ENCODE results near the gene BARX1.

BARX1 gene

DNA sequence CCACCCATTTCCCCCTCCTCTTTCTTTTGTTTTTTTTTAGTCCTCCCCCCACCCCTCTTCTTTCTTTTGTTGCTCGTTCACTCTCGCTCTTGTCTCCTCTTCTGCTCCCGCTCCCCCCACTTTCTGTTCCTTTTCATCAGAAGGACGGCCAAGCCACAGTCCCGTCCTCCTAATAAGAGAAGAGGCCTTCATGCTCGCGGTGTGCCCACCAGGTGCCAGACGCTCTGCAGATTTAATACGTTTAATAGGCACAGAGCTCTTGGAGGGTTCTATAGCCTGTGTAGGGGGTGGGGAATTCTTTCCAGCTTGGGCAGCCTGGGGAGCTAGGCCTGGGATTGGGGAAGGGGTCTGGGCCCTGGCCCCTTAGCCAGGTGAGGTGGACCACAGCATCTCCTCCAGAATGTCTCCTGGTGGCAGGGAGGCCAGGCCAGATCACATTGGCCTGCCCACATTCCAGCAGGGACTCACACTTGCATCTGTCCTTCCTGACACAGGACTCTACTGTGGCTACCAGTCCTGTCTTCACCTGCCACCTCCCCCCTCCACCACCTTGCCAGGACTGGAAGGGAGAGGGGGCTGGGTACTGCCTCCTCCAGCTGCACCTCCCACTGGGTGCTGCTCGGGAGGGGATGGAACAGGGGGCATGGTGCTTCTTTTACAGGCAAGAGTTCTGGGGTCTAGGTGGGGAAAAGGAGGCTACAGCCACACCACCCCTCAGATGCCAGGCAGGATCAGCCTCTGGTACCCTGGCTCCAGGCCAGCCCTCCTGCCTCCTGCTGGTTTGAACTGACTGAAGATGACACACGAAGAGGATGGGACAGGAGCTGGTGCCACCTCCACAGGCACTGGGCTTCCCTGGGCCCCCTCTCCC, 6.1 kb upstream of the BARX1 start:
- DNase-seq (ENCODE audit: low spot score) = no peak
- Mint-ChIP-seq H3K36me3 (ENCODE audit: low read depth) (no peaks in the 10 kb centered on the region), H3K27ac (no peak overlapping the region), H3K4me3 (peak overlapping the region; percentile 21), H3K4me1 (ENCODE audit: low read depth) (peaks cover 19% of the 10 kb centered on the region), H3K9me3 (no peaks in the 10 kb centered on the region), H3K27me3 (ENCODE audit: low read depth) (peaks cover 61% of the 10 kb centered on the region)

DNA sequence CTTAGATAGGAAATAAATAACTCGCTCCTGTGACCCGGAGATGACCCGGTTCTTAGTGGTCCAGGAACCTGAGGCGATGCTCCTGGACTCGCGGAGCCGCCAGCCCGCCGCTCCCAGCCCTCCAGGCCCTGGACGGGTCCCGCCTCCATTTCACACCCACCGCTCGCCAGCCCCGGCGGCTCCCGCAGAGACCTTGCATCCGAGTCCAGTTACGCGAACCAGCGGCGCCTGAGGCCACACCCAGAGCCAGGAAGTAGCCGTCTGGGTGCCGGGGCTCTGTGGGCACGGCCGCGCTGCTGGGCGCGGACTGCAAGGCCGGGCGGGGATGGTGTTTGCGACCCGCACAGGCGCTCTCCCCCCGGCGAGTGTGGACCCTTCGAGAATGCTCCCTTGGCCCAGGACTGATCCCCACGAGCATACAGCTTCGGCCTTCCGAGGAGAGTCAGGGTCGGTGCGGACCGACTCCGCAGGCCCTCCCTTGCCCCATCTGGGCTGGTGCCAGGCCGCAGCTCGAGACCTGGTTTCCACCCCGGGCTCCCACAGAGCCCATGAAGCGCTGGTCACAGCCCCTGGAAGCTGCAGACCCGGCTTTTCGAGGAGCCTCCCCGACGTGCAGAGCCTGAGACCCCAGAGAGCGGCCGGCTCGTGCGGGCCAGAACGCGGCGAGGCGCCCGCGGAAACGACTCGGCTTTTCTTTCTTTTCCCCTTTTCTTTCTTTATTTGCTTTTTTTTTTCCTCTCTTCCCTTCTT, 5.2 kb upstream of the BARX1 start:
- H3K27ac Mint-ChIP-seq = no peak overlapping the region
- H3K4me1 Mint-ChIP-seq (ENCODE audit: low read depth) = peaks cover 23% of the 10 kb centered on the region
- H3K9me3 Mint-ChIP-seq = no peaks in the 10 kb centered on the region
- H3K4me3 Mint-ChIP-seq = no peak overlapping the region
- peaks cover 69% of the 10 kb centered on the region for H3K27me3 Mint-ChIP-seq (ENCODE audit: low read depth)
- DNase-seq (ENCODE audit: low spot score) = no peak
- peaks cover 2% of the 10 kb centered on the region for H3K36me3 Mint-ChIP-seq (ENCODE audit: low read depth)

DNA sequence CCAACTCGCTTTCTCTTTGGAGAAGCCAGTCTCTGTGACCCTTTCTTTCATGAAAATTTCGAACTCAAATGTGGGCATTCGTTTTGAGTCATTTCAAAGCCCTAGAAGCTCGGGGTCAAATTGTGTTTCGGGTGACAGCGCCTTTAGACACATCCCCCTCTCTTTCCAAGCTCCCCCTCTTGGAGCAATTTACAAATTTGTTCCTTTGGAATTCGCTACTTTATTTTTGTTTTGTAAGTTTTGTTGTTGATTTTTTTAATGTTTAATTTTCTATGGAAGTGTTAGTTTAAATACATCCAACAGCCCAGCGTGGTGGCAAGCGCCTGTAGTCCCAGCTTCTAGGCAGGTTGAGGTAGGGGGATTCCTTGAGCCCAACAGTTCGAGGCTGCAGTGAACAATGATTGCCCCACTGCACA, 4.6 kb upstream of the BARX1 start:
- Mint-ChIP-seq H3K36me3 (ENCODE audit: low read depth) (peaks cover 3% of the 10 kb centered on the region), H3K4me1 (ENCODE audit: low read depth) (peaks cover 23% of the 10 kb centered on the region), H3K4me3 (no peak overlapping the region), H3K27me3 (ENCODE audit: low read depth) (peaks cover 71% of the 10 kb centered on the region), H3K27ac (no peak overlapping the region), H3K9me3 (no peaks in the 10 kb centered on the region)
- DNase-seq (ENCODE audit: low spot score) = no peak

DNA sequence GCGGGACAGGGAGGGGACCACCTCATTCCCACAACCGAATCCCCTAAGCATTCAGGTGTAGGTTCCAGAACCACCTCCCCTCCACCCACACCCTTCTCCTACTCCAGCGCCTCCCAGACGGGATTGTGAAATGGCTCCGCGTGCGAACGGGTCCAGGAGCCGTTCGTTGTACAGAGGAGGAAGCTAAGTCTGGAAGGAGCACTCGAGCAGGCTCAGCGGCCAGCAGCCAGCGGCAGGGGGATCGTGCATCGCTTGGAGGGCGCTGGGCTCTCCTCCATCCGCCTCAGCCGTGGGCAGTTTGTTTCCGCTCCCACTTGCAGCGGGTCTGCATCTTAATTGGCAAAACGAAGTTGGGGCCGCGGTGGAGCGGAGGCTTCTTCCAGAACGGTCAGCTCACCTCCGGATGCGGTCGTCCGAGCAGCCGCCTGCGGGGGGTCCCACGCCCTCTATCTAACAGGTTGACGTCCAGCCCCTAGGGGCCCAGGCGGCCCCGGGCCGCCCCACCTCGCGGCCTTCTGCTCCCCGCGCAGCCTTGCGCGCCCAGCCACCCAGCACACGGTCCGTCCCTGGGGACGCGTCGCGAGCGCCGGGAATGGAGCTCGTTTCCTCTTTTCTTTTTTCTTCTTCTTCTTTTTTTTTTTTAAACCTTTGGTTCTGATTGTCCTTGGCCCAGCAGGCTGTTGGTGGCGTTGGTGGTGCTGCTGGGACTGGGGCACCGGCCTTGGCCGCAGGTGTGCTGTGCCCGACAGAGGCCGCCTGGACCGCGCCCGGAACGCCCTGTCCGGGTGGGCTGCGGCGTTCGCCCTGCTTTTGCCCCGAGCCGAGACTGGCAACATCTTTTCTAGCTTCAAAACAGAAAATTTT, 3.9 kb upstream of the BARX1 start:
- Mint-ChIP-seq H3K27me3 (ENCODE audit: low read depth) (peaks cover 68% of the 10 kb centered on the region), H3K4me1 (ENCODE audit: low read depth) (peaks cover 23% of the 10 kb centered on the region), H3K9me3 (no peaks in the 10 kb centered on the region), H3K27ac (no peak overlapping the region), H3K4me3 (peak overlapping the region; percentile 64), H3K36me3 (ENCODE audit: low read depth) (peaks cover 3% of the 10 kb centered on the region)
- peak; percentile 10 for DNase-seq (ENCODE audit: low spot score)

DNA sequence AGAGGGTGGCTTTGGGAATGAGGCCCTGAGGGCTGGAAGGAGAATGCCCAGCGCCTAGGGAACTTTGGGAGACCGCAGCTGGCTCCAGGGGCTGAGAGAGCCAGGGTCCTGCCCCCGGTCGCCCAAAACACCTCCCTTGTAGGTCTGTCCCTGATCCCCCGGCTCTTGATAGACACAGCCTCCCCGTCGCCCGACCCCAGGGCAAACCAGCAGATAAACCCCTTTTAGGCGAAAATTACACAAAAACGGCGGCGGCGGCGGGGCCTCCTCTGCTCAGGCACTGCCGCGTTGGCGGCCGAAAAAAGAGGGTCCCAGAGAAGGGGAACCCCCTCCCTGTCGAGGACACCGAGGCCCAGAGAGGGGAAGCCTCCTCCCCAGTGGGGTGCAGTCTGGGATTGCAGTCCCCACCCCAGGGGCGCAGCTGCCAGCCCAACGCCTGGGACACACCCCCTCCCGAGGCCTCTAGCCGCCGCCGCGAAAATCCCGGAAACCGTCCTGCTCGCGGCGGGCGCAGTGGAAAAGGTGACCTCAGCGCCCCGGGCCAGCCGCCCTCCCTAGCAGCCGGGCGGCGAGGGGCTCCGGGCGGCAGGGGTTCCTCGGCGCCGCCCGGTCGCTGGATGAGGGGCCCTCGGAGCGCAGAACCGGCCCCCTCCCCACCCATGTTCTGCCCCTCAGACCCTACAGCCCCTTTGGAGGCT, 3.1 kb upstream of the BARX1 start:
- Mint-ChIP-seq H3K4me3 (peak overlapping the region; percentile 64), H3K27me3 (ENCODE audit: low read depth) (peaks cover 76% of the 10 kb centered on the region), H3K4me1 (ENCODE audit: low read depth) (peaks cover 29% of the 10 kb centered on the region), H3K36me3 (ENCODE audit: low read depth) (peaks cover 8% of the 10 kb centered on the region), H3K9me3 (no peaks in the 10 kb centered on the region), H3K27ac (no peak overlapping the region)
- peak; percentile 41 for DNase-seq (ENCODE audit: low spot score)

DNA sequence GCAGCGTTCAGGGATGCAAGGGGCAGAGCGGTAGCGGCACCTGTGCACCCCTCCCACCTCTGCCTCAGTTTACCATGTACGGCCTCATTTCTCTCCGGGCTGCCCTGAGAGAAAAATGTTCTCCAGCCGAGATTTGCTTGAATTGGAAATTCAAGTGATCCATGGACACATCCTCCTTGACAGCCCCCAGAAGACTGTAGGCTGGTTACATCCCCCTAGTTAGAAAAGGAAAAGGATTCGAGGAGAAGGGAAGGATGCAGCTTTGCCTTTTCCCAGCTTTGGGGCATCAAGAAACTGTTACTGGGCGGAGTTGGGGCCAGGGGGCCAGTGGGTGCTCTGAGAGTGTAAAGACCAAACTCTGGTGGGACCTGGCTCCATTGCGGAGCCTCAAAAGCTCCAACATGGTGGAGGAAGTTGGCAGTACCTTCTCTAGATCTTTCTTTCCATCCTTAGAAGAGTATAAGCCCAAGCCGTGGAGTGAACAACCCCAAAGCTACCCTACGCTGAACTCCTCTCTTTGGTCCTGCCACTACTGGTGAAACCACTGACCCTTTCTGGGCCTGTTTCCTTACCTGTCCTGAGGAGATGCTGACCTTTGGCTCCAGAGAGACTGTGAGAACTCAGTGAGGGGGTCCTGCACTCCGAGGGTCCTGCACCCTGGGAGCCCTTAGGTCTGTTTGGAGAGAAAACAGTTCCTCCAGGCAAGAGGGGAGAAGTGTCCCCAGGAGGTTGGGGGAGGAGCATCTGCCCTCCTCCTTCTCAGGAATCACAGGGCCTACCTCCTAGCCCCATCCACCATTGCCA, 1.0 kb upstream of the BARX1 start:
- no peak for DNase-seq (ENCODE audit: low spot score)
- no peak overlapping the region for H3K27ac Mint-ChIP-seq
- H3K36me3 Mint-ChIP-seq (ENCODE audit: low read depth) = peaks cover 8% of the 10 kb centered on the region
- peaks cover 25% of the 10 kb centered on the region for H3K4me1 Mint-ChIP-seq (ENCODE audit: low read depth)
- peaks cover 75% of the 10 kb centered on the region for H3K27me3 Mint-ChIP-seq (ENCODE audit: low read depth)
- peak overlapping the region; percentile 7 for H3K4me3 Mint-ChIP-seq
- no peaks in the 10 kb centered on the region for H3K9me3 Mint-ChIP-seq

DNA sequence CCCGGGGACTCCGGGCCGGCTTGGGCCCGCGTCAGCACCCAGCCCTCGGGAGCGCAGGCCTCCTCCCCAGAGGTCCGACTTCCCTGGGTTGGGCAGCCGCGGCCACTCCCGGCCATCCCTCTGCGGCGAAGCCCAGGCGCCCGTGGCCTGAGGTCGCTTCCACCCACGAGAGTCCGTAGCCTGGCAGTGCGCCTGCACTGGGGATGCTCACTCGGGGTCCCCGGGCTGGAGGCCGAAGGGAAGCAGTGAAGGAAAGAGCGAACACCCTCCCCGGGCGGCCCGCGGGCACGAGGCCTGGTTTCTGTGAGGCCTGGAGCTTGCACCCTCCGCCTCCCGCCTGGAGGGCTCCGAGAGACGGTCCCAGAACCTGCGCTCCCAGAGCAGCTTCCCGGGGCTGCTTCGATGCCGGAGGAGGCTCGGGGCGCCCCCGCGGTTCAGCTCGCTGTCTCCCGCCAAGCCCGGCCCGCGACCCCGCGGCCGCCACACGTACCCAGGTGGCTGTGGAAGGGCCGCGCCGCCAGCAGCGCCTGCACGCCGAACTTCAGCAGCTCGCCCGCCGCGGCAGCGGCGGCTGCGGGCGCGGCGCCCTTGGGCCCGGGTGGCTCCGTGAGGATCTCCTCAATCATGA, 607 bp downstream of the BARX1 start:
- Mint-ChIP-seq H3K4me3 (no peak overlapping the region), H3K9me3 (no peaks in the 10 kb centered on the region), H3K4me1 (ENCODE audit: low read depth) (peaks cover 30% of the 10 kb centered on the region), H3K27ac (no peak overlapping the region), H3K36me3 (ENCODE audit: low read depth) (peaks cover 11% of the 10 kb centered on the region), H3K27me3 (ENCODE audit: low read depth) (peaks cover 74% of the 10 kb centered on the region)
- DNase-seq (ENCODE audit: low spot score) = no peak

DNA sequence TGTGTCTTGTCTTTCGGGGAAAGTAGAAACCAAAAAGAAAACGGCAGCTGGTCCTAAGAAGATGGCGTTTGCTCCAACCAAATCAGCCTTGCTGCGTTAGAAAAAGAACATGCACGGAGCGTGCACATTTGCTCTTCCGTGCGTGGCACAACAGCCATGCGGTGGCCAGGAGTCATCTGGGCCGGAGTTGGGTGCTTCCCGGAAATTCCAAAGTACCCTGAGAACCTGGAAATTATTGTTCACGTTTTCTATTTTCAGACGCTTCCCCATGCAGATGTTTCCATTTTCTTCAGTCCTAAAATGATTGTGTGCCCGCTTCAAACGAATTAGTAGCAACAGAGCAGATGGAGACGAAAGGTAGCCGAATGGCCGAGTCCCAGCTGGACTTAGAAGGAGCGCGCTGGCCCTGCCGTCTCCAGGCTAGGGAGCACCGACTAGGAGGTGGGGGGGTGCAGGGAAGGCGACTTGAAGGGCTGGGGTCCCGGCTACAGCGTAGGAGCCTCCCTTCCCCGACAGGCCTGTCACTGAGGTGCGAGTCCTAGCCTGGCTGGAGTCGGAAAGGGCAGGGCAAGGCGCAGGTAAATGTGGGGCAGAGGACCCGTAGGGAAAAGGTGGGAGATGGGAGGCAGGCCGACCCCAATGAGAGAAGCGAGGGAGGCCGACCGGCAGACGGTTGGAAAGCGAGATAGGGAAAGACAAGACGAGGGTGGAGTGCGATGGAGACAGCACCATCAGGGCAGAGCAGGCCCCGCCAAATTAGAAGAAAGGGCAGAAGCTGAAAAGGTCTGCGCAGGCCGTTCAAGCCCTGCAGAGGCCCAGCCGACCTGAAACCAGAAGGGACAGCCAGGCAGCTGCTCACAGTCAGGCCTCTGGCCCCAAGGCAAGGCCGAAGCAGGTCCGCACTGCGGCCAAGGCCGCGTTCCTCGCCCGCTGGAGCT, 1.4 kb downstream of the BARX1 start:
- H3K4me1 Mint-ChIP-seq (ENCODE audit: low read depth) = peaks cover 25% of the 10 kb centered on the region
- no peak for DNase-seq (ENCODE audit: low spot score)

DNA sequence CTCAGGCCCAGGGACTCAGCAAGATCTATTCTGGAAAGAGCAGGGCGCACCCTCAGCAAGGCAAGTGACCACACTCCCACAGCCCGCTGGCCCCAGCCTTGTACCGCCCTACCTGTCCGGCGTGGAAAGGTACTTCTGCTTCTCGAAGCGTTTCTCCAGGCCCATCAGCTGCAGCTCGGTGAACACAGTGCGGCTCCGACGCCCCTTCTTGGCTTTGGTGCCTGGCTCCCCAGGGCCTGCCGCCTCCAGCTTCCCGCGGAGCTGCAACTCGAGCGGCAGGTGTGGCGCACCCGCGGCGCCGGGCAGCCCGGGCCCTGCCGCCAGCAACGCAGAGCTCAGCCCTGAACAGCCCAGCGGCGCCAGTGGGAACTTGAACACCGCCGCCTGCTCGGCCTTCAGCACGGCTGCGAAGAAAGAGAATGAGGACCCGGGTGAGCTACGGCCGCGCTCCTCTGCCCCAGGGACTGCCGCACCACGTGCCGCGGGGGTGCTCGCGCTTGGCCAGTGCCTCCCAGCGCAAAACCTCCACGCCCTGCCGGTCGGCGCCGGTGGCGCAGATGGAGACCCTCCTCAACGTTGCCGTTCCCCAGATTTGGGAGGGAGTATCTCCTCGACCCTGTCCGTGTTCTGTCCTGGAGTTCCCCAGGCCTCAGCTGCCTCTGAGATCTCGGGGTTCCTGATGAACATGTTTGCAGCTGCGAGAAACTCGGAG, 2.2 kb downstream of the BARX1 start:
- H3K36me3 Mint-ChIP-seq (ENCODE audit: low read depth) = peaks cover 11% of the 10 kb centered on the region
- peaks cover 21% of the 10 kb centered on the region for H3K4me1 Mint-ChIP-seq (ENCODE audit: low read depth)
- H3K27me3 Mint-ChIP-seq (ENCODE audit: low read depth) = peaks cover 78% of the 10 kb centered on the region
- peak overlapping the region; percentile 49 for H3K4me3 Mint-ChIP-seq
- H3K9me3 Mint-ChIP-seq = no peaks in the 10 kb centered on the region
- DNase-seq (ENCODE audit: low spot score) = no peak
- H3K27ac Mint-ChIP-seq = peak overlapping the region; percentile 36

More for the DNA sequence above, 1.4 kb downstream of the BARX1 start:
- Mint-ChIP-seq H3K27ac (peak overlapping the region; percentile 67), H3K4me3 (peak overlapping the region; percentile 49), H3K27me3 (ENCODE audit: low read depth) (peaks cover 76% of the 10 kb centered on the region), H3K9me3 (no peaks in the 10 kb centered on the region), H3K36me3 (ENCODE audit: low read depth) (peaks cover 11% of the 10 kb centered on the region)

DNA sequence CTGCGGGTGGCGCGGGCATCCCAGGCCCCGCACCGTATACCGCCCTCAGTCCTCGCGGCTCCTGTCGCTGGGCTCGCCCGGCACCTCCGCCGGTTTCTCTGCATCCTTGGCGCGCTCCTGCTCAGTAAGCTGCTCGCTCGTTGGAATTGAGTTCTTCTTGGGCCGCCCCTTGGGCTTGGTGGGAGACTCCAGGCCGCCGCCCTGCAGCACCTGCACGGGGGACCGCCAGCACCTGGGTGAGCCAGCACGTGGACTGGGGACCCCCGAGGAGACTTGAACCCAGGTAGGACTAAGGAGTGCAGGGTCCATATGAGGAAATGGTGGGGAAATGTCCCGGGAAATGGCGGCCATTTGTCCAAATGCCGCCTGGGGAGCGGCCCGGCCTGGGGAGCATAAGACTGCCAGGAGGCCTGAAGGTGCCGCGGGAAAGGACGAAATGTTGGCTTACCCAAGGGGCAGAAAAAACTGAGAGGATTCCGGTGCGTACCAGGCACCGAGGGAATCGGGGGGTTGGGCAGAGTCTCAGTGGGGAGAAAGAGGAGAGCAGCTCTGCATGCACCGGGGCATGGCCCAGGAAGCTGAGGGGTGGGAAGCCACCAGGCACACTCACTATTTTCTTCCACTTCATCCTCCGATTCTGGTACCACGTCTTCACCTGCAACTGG, 2.9 kb downstream of the BARX1 start:
- Mint-ChIP-seq H3K4me1 (ENCODE audit: low read depth) (peaks cover 21% of the 10 kb centered on the region), H3K9me3 (no peaks in the 10 kb centered on the region), H3K27me3 (ENCODE audit: low read depth) (peaks cover 77% of the 10 kb centered on the region), H3K36me3 (ENCODE audit: low read depth) (peaks cover 11% of the 10 kb centered on the region), H3K27ac (peak overlapping the region; percentile 36), H3K4me3 (no peak overlapping the region)
- no peak for DNase-seq (ENCODE audit: low spot score)

DNA sequence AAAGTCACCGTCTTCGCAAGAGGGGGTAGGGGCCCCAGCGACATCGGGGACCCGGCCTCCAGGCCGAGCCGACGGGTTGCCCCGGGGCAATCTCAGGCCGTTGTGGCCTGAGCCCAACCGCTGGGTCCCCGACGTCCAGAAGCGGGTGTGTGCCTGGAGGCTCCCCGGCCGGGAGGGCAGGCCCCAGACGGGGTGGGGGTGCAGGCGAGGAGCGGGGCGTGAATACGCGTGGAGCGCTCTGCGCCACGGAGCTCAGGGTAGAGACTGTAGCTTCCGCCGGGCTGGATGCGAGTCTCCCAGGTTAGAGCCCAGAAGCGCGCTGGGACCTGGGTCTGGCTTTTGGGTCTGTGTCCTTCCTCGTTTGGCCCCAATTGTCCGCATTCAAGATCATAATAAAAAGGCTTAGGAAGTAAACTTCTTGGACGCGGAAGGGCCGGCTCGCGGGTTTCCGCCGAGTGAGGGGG, 3.5 kb downstream of the BARX1 start:
- no peak for DNase-seq (ENCODE audit: low spot score)
- no peak overlapping the region for H3K27ac Mint-ChIP-seq

More for the DNA sequence above, 3.5 kb downstream of the BARX1 start:
- H3K9me3 Mint-ChIP-seq = no peaks in the 10 kb centered on the region
- peaks cover 11% of the 10 kb centered on the region for H3K36me3 Mint-ChIP-seq (ENCODE audit: low read depth)
- peaks cover 21% of the 10 kb centered on the region for H3K4me1 Mint-ChIP-seq (ENCODE audit: low read depth)
- peaks cover 78% of the 10 kb centered on the region for H3K27me3 Mint-ChIP-seq (ENCODE audit: low read depth)
- H3K4me3 Mint-ChIP-seq = no peak overlapping the region

Data from T-helper 2 cell treated with Interferon-gamma antibody and Interleukin-4, amounts not matched to agents 5 μg/mL and 100 μg/mL, for 36 hours (primary cell).